Stimulated activated naive CD4-positive, alpha-beta T cell treated with Interleukin-2 at 50 U/mL for 16 hours (primary cell): ENCODE results near the gene RPS15.
A peak's percentile ranks its signal among the peaks of the same experiment; 100 is the strongest.
"Not testable (repeated sequence)": the region's sequence is repeated elsewhere in the genome, so short reads cannot be mapped to it uniquely, and the experiment has no call there.

Experiments used
- DNase-seq: peaks from one replicate; lab custom pipeline; 2025; lab: John Stamatoyannopoulos, UW

Gene RPS15

GRCh38 chr19:1435378-1435989 is 2.7 kb upstream of the RPS15 start:
- no peak for DNase-seq

DNA sequence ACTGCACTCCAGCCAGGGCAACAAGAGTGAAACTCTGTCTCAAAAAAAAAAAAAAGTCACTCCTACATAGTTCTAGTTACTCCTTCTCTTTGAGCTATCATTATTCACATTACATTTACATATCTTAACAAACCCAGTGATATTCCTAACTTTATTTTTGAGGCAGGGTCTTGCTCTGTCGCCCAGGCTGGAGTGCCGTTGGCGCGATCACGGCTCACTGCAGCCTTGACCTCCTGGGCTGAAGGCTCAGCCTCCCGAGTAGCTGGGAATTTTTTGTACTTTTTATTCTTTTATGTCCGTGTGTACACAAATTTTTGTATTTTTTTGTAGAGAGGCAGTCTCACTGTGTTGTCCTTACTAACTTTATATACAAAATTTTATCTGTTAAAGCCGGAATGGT is 587 bp upstream of the RPS15 start:
- DNase-seq = no peak

GRCh38 chr19:1438933-1439354 is 748 bp downstream of the RPS15 start:
- no peak for DNase-seq

- DNase-seq = not testable (repeated sequence)
These were observed 1.6 kb downstream of the RPS15 start for GRCh38 chr19:1439525-1440417.

GRCh38 chr19:1440418-1440801 is 2.2 kb downstream of the RPS15 start:
- no peak for DNase-seq

DNA sequence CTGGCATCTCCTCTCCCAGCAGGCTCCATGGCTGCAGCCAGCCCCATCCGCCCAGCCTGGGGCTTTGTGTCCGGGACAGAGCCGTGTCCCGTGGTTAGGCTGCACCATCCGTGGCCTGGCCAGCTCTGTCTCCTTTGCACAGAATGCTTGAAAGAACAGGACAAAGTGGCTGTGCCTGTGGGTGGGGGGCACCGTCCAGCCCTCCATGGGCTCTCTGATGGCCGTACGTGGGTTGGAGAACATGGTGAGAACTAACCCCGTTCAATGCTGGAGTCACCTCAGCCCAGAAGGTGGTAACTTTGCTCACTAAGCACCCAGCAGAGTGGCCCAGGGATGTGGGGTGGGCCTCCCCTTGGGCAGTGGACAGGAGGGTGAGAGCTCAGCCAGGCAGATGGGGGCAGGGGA is 2.8 kb downstream of the RPS15 start:
- no peak for DNase-seq

DNA sequence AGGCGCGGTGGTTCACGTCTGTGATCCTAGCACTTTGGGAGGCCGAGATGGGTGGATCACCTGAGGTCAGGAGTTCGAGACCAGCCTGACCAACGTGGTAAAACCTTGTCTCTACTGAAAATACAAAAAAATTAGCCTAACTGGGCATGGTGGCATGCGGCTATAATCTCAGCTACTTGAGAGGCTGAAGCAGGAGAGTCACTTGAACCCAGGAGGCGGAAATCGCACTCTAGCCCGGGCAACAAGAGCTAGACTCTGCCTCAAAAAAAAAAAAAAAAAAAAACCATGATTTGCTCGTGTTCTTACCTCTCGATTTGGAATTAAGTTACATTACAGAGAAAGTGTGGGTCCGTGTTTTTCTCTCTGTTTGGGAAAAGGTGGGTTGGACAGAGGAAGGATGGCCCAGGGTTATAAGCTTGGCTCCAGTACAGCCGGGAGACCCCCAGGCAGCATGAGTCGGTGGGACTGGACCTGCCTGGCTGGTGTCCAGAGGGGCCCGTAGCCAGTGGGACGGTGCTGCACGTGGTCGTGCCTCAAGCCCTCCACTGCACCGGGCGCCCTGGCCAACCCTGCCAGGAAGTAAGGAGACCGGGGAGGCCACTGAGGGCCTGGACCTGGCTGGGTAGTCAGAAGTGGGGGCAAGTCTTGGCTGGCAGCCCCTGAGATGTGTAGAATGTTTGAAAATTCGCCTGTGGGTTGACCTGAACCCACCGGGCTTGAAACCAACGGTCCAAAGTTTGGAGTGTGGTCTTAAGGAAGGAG is 3.7 kb downstream of the RPS15 start:
- no peak for DNase-seq

DNA sequence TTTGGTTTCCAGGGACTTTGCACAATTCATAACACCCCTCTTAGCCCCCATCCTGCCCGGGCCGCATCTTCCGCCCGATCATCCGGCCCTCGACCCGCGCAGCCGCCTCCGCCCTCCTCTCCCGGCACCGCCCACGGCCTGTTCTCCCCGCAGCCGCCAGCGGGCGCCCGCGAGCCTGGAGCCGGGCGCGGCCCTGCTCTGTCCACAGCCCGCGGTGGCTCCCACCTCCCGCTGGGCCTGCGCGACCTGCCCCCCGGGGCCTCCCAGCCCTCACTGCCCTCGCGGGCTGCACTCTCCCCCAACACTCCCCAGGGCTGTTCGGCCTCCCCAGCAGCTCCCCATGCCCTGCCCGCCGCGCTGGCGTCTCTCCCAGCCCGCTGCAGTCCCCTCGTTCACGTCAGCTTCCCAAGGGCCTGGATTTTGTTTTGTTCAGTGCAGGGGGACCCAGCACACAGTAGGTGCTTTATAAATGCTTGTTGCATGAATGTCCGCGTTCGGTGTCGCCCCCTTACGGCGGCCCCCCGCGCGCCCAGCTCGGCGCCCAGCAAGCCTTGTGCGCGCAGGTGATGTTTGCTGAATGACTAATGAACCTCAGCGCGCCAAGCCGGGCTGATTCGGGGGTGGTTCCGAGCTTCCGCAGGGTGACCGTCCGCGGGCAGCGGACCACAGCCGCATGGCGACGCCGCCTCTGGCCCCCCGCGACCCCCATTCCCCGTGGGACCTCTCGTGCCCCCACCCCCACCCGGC is 7.2 kb downstream of the RPS15 start:
- peak; percentile 69 for DNase-seq

DNA sequence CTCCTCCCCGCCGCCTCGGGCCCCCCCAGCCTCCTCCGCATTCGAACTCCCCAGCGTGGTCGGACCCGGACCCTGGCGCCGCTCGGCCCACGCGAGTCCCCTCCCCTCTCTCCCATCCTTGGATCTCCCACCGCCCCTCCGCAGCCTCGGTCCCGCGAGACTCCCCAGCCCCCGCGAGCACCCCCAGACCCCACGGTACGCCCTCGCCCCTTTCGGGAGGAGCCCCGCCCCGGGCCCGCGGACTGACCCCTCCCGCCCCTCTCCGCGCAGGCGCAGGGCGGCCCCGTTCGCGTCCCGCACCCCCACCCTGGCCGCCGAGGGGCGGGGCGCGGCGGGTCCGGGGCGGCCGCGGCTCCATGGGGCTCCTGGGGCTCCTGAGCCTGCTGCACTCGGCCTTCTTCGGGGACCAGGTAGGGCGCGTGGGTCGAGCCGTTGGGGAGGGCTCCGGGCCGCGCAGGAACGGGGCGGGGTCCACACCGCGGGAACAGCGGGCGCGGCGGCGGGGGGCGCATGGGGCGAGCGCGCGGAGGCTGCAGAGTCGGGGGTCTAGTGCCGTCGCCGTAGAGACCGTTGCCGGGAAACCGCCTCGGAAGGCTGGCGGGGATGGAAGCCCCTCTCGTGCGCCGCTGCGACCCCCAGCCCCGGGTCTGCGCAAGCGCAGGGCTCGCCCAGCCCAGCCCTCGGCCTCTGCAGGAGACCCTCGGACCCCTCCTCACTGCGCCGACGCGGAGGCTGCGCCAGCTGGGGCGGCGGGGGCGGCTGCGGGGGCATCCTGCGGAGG is 7.9 kb downstream of the RPS15 start:
- DNase-seq = no peak

GRCh38 chr19:1446713-1447481 is 8.7 kb downstream of the RPS15 start:
- DNase-seq = no peak

DNA sequence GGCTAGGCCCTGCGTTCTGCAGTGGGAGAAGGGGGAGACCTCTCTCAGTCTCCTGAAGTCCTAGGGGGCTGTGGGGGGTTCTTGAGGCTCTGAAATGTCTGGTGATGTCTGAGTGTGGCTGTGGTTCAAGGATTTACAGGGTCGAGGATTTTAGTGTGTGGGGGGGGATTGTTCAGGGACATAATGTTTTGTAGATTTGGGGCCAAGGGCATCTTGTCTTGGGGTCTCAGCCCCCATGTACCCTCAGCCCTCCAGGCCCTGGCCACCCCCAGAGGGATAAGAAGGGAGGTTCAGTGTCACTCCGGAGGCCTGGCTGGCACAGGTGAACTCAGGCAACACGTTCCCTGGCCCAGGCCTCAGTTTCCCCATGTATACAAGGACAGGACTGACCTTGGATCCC is 9.3 kb downstream of the RPS15 start:
- no peak for DNase-seq

- no peak for DNase-seq
These were observed 9.7 kb downstream of the RPS15 start for GRCh38 chr19:1447944-1448343.

GRCh38 chr19:1449467-1450442 is 11.6 kb downstream of the RPS15 start, which contains the start of gene APC2:
Gene APC2, plus strand, starts transcription at chr19:1450121. Its CDS starts 2,881 bp downstream, at chr19:1453002.
- no peak for DNase-seq

DNA sequence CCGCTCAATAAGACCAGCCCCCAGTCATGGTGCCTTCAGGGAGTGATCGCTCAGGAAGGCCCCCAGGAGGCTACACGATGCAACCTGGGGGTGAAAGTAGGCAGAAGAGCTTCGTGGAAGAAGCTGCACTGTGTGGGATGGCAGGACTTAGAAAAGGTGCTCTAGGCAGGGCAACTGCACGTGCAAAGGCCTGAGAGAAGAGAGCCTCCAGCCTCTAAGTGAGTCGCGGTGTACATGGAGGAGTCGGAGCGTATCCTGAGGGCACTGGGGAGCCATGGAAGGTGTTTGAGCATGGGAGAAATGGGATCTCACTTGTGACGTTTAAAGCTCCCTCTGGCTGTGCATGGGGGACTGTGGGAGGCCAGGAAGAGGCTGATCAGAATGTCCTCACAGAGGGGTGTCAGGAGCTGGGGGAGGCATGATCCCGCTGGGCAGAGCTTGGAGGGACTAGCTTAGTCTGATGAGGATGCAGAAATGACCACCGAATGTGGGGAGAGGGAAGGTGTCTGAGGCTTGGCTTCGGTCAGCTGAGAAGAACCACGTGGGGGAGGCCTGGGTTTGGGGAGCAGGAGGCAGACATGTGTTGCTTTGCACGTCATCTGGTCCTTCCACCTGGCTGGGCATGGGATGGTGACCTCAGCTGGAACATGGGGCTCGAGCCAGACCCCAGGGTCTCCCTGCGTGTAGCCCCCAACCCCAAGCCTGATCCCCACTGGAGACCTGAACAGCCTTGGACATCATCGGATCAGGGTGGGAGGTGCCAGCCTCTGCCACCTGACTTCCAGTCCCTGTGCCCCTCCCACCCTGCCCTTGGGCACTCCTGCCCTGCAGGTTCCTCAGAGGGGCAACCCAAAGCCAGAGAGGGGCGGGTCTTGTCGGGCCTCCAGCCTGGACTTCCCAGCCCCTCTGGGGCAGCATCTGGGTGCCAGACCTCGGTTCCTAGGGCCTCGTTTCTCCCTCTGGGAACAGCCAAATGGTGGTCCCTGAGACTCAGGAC is 12.8 kb downstream of the RPS15 start:
- no peak for DNase-seq

GRCh38 chr19:1451916-1452801 is 14.0 kb downstream of the RPS15 start:
- DNase-seq = no peak

- DNase-seq = no peak
These were observed 14.8 kb downstream of the RPS15 start for GRCh38 chr19:1452802-1453524.
